ENCODE measurements around the gene RBM5.
A peak's percentile ranks its signal among the peaks of the same experiment; 100 is the strongest.
"Not testable (repeated sequence)": the region's sequence is repeated elsewhere in the genome, so short reads cannot be mapped to it uniquely, and the experiment has no call there.

The RBM5 gene

DNA sequence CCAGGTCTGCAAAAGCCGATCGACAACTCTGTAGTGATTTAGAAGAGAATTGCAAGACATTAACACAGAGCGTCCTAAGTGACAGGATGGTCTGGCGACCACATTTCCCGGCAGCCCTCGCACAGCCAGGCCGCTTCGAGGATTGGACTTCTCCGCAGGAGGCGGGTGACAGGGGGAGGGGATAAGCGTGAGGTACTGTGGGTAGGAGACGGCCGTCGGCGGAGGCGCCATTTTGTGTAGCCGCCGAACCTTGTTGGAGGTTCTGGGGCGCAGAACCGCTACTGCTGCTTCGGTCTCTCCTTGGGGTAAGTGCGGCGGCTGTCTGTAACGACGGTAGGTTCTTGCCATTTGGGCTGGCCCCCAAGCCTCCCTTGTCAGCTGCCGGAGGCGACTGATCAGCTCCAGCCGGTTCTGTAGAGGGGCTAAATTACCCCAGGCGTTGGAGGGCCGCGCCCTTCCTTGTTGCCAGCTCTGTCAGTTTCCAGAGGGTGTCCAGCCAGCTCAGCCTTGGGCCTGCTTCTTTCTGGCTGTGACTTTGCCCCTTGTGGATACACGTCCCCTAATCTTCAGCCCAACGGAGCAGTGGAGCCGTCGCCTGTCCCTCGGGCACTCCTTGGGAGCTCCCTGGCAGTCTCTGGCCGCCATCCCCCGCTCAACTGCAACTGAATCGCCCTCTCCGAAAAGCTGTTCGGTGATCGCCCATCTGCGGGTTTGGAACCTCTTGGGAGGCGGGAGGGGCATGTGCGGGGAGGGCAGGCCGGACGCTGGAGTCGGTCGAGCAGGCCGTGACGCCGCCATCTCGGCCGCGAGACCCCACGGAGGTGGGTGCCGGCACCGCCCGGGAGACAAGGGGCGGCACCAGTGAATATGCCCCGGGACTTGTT, at the start of gene RBM5:
TSS of gene RBM5 (plus strand) at position 195 of the 884 bp plus-strand sequence. CDS start 1,516 bp downstream, outside the sequence.
- H3K4me3 ChIP-seq (ENCODE audit: low read depth, low read length): peak within 1 kb of the TSS; percentile 96

DNA sequence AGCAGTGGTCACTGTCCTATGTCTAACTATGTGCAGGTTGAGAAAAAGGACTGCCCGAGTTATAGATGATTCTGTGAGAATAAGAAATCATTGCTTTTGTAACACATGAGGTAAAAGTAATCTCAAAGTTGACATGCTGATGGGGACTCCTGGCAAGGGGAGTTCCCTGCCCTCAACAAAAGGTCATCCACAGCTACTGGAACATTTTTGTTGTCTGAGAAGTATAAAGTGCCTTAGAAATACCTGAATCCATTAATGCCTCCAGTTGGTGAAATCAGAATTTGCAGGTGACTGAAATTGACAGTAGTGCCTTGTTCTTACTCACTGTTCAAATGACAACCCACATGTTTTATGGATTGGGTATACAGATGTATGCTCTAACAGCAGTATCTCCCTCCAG, 43.7 kb upstream of the RBM5 start:
- H3K4me3 ChIP-seq (ENCODE audit: low read depth, low read length): no peak overlapping the region

GRCh38 chr3:50047426-50047825, 41.3 kb upstream of the RBM5 start:
- no peak overlapping the region for H3K4me3 ChIP-seq (ENCODE audit: low read depth, low read length)

DNA sequence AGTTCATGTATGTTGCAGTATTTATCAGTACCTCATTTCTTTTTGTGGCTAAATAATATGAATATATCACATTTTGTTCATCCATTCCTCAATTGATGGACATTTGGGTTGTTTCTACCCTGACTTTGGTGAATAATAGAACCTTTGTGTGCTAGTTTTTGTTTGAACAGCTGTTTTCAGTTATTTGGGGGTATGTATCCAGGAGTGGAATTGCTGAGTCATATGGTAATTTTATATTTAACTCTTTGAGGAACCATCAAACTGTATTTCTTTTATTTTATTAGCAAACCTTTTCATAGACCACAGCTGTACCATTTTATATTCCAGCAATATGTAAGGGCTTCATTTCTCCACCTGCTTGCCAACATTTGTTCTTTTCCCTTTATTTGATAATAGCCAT, 38.4 kb upstream of the RBM5 start:
- H3K4me3 ChIP-seq (ENCODE audit: low read depth, low read length): no peak overlapping the region

GRCh38 chr3:50057756-50058155, 31.0 kb upstream of the RBM5 start:
- H3K4me3 ChIP-seq (ENCODE audit: low read depth, low read length): no peak overlapping the region

DNA sequence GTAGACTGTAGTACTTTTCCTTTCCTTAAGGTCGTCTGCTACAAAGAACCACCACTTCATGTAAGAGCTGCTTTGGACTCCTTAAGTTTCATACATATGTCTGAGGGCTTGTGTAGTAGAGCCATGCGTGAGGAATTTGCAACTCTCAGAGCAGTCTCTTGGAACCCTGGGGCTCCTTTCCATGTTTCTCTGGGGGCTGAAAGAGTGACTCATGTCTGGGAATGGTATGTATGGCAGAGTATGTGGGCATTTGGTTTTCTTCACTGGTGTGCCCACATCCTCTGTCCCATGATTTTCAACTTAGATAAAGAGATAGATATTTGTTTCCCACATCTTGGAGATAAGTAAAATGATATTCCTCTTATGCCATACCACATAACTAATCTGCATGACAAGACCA, 20.6 kb upstream of the RBM5 start:
- H3K4me3 ChIP-seq (ENCODE audit: low read depth, low read length): no peak overlapping the region

- no peak overlapping the region for H3K4me3 ChIP-seq (ENCODE audit: low read depth, low read length)
Measured at GRCh38 chr3:50078091-50078490, 10.6 kb upstream of the RBM5 start.

DNA sequence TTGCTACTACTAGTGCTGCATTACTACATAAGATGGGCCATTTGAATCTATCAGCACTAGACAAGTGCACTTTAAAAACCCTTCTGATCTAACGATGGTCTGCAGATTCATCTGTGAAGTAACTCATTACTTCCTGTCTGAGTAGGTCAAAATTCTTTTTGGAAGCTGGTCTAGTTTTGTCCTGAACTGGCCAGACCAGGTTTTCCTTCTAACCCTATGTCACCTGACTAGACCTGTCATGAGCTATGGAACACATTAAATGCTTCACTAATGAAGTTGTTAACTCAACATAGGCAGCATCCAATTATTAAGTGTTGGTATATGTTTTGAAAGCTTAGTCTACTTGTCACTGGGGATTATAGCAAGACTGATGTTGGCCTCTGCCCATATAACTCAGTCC, 10.1 kb upstream of the RBM5 start:
- no peak overlapping the region for H3K4me3 ChIP-seq (ENCODE audit: low read depth, low read length)

DNA sequence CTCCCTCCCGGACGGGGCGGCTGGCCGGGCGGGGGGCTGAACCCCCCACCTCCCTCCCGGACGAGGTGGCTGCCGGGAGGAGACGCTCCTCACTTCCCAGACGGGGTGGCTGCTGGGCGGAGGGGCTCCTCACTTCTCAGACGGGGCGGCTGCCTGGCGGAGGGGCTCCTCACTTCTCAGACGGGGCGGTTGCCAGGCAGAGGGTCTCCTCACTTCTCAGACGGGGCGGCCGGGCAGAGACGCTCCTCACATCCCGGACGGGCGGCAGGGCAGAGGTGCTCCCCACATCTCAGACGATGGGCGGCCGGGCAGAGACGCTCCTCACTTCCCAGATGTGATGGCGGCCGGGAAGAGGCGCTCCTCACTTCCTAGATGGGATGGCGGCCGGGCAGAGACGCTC, 3.8 kb upstream of the RBM5 start:
- H3K4me3 ChIP-seq (ENCODE audit: low read depth, low read length): not testable (repeated sequence)

DNA sequence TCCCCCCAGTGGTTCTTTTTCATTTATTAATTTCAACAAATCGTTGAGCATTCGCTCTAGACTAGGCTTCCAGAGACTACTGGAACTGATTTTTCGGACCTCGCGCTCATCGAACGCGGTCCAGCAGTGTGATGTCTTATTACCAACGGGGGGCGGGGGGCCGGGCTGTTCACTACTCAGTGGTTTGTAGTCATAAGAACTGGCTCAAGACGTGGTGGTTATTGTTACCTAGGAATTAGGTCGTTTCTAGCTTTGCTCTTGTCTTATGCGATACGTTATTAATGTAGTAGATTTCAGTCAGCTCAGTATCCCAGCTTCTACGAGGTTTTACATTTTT, 858 bp downstream of the RBM5 start:
- H3K4me3 ChIP-seq (ENCODE audit: low read depth, low read length): peak overlapping the region; percentile 96

DNA sequence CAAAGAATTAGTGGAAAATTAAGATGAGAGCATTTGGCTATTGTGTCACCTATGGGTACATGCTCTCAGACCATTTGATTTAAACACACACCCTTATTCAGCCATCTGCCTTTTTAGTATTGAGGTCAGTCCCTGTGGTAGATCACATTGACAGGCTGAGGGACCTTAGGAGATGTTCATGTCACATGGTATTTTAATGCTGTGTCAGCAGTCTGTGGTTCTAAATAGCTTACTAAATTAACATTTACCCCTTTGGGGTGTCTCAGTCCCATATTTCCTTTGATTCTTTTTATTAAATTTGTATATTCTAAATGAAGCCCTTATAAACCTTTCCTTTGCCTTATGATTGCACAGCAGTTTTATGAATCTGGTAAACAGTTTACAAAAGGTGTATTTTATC, 2.3 kb downstream of the RBM5 start:
- no peak overlapping the region for H3K4me3 ChIP-seq (ENCODE audit: low read depth, low read length)

DNA sequence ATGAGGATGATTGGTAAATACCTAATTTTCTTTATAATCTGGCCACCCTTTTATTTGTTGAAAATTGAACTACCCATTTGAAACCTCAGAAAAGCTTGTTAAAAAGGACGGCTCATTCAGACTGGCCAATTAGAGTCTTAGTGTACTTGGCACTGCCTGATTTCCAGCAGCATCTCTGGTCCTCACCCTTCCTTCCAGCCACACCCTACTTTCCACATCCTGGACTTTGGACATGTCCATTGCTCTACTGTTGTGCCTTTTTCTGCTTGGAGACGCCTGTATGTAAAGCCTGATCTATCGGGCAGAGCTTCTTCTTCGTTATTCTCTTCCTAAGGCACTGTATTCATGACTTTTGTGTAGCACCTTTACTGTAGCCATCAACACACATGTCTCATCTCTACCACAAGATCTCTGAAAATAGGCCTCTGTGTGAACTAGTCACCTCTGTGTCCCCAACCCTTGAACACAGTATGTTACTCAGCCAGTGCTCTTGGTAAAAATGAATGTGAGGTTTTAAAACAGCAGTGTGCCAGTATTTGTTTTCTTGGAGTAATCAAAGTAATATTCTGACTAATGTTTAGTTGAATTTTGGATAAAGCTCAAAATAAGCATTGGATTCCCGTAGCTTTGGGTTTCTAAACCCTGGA, 6.8 kb downstream of the RBM5 start:
- H3K4me3 ChIP-seq (ENCODE audit: low read depth, low read length): no peak overlapping the region

- H3K4me3 ChIP-seq (ENCODE audit: low read depth, low read length): no peak overlapping the region
Measured at GRCh38 chr3:50100386-50100785, 11.7 kb downstream of the RBM5 start.

DNA sequence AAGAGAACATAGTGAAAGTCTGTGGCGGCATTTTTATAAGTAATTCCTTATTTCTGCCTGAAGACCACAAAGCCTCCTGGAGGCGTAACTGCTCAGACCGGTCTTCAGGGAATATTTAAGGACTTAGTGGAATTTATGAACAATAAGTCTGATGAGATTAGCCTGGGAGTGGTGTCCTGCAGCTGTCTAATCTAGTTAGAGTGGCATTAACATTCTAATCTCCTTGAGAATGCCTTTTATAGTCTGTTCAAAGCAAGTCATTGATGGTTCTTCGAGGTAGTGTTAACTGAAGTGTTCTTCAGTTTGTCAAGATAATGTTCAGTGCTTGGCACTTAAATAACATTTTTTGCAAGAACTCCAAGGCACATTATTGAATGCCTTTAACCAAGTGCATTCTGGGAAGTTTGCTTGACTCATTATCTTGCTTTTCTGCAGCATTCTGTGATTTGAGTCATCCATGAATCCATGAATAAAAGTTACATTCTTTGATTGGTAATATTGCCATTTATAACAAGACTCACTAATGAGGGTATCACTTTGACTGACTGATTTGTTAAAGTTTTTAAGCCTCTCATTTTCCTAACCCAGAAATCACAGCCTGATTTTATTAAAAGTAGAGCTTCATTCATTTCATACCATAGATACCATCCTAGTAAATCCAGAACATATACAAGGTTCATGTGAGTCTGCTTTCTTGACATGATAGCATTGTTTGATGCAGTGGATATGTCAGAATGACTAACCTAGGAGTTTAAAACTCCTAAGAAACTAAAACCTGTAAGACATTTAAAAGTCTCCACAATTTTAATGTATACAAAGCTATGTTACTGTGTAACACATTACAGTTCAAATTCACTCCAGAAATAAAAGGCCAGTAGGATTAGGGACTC, 12.5 kb downstream of the RBM5 start:
- no peak overlapping the region for H3K4me3 ChIP-seq (ENCODE audit: low read depth, low read length)

GRCh38 chr3:50102558-50102957, 13.8 kb downstream of the RBM5 start:
- H3K4me3 ChIP-seq (ENCODE audit: low read depth, low read length): no peak overlapping the region

DNA sequence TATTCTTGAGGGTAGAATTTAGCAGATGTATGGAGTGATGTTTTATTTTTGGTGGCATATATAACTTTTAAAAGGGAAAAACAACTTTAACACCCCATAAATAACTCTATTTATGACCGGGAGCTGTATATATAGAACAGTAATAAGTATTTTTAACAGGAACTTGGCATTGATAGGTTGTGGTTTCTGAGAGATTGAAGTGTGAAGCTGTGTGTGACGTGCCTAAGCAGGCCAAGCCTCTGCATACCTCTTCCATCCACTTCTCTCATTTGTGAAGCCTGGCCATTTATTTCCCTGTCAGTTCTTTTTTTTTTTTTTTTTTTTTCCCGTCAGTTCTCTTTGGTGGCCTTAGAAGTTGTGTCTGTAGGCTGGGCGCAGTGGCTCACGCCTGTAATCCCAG, 23.0 kb downstream of the RBM5 start:
- H3K4me3 ChIP-seq (ENCODE audit: low read depth, low read length): no peak overlapping the region

DNA sequence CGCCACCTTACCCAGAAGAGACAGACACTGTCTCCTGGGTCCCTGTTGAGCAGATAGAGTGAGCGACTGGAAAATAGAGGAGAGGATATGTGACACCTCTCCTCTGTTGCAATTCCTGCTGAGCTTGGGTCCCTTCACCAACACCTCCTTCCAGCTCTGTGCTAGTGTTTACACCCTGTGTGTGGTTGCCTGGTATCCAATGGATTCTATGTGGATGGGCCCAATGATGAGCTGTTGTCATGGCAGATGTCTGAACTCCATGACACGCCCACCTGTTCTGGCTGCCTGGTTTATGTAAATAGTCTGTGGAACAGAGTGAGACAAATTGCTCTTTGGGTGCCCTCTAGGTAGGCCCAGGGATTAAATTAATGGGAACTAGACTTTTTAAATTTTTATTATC, 23.7 kb downstream of the RBM5 start:
- no peak overlapping the region for H3K4me3 ChIP-seq (ENCODE audit: low read depth, low read length)

- no peak overlapping the region for H3K4me3 ChIP-seq (ENCODE audit: low read depth, low read length)
Measured at GRCh38 chr3:50117120-50117519, 28.4 kb downstream of the RBM5 start.

DNA sequence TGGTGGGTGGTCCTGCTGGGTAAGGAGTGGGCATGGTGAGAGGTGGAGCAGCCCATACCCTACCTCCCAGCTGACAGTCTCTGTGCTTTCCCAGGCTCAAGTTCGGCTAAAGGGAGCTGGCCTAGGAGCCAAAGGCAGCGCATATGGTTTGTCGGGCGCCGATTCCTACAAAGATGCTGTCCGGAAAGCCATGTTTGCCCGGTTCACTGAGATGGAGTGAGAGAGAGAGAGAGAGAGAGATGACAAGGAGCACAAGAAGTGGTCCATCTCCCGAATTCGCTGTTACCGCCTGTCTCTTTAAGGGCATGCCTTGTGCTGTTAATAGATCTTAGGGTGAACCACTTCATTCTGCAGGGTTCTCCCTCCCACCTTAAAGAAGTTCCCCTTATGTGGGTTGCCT, 29.5 kb downstream of the RBM5 start:
- no peak overlapping the region for H3K4me3 ChIP-seq (ENCODE audit: low read depth, low read length)

- no peak overlapping the region for H3K4me3 ChIP-seq (ENCODE audit: low read depth, low read length)
Measured at GRCh38 chr3:50119786-50120185, 31.1 kb downstream of the RBM5 start.

DNA sequence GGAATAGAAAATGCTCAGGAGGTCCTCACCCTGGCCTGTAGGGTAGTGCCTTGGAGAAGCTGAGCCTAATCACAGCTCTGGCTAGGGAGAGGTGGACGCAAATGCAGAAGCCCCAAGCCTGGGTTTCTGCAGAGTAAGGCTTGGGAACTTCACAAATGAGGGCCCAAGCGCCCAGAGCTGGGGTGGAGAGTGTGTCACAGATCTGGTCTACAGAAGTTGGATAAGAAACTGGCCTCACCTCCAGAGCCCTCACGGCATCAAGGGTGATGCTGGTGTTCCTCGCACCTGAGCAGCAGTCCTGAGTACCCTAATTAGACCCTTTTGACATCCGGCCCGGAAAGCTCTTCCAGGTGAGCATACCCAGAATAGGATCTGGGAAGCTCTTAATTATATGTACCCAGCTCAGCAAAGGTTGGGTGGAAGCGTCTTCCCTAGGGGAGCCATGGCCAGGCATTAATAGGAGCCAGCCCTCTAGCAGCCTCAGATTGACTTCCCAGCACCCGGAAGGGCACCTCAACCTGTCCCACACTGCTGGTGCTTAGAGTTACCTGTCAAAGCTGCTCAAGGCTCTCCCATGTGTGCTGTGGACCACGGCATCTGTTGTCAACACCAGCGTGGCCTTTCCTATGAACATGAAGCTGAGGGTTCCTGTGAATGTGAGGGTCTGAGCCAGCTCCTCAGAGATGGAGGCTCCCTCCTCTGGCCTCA, 31.8 kb downstream of the RBM5 start:
- no peak overlapping the region for H3K4me3 ChIP-seq (ENCODE audit: low read depth, low read length)

Measured in iPS-11a (cell line).